Measurements from ENCODE around the gene CCR7.

GRCh38 chr17:40522250-40522960 is 42.9 kb downstream of the CCR7 start:
- TF ChIP-seq SUZ12 (IDR thresholded peaks at IDR 0.05; ENCODE audit: low read depth, low read length) = no peak
- TF ChIP-seq NCOA1 (CRISPR knock-in tag; IDR thresholded peaks at IDR 0.05) = no peak
- TF ChIP-seq POLR2AphosphoS5 (IDR thresholded peaks at IDR 0.05; ENCODE audit: low read depth, low read length) = no peak
- no peak for TF ChIP-seq SMARCE1 (IDR thresholded peaks at IDR 0.05; ENCODE audit: borderline replicate concordance)
- no peak for TF ChIP-seq POLR2A (IDR thresholded peaks at IDR 0.05; ENCODE audit: insufficient read depth in 1 of 2, low read depth in 2 of 2, low read length in 2 of 2)
- no peak for TF ChIP-seq SMC3 (IDR thresholded peaks at IDR 0.05; ENCODE audit: low read length)
- TF ChIP-seq ZMYM4 (CRISPR knock-in tag; IDR thresholded peaks at IDR 0.05) = no peak
- no peak for TF ChIP-seq RBM22 (optimal IDR thresholded peaks at IDR 0.05; ENCODE audit: low read length)
- TF ChIP-seq MAZ (IDR thresholded peaks at IDR 0.05; ENCODE audit: borderline replicate concordance, low read depth, low read length) = no peak
- no peak for TF ChIP-seq MAZ (CRISPR knock-in tag; IDR thresholded peaks at IDR 0.05; ENCODE audit: low read depth)
- no peak for TF ChIP-seq NFYB (CRISPR knock-in tag; IDR thresholded peaks at IDR 0.05)
- no peak for TF ChIP-seq ZNF782 (CRISPR knock-in tag; IDR thresholded peaks at IDR 0.05; ENCODE audit: borderline replicate concordance)
- no peak for TF ChIP-seq ZNF318 (CRISPR knock-in tag; IDR thresholded peaks at IDR 0.05)
